GM19463 (cell line): ENCODE results near the gene COLGALT1.
"Not testable (repeated sequence)": the region's sequence is repeated elsewhere in the genome, so short reads cannot be mapped to it uniquely, and the experiment has no call there.

Experiments used
- ATAC-seq: cut with Tn5 transposase; IDR thresholded peaks from one replicate; pipeline ENCODE4 v1.9.1; 2021; ENCODE audit warnings: mild to moderate bottlenecking, moderate library complexity; ENCODE audit not compliant: unreplicated experiment

COLGALT1 gene

GRCh38 chr19:17590866-17591265 is 35.4 kb downstream of the COLGALT1 start:
- ATAC-seq, result no peak

- not testable (repeated sequence) for ATAC-seq
Measured at GRCh38 chr19:17594296-17594695, 38.8 kb downstream of the COLGALT1 start.

DNA sequence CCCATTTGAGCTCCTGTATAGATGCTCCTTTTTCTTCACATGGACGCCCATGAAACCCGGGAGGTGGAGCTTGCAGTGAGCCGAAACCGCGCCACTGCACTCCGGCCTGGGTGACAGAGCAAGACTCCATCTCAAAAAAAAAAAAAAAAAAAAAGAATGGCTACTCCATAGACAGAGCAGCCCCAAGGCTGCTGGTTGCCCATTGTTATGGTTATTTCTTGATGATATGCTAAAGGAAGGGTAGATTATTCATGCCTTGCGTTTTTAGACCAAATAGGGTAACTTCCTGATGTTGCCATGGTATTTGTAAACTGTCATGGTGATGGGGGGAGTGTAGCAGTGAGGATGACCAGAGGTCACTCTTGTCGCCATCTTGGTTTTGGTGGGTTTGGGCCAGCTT is 42.6 kb downstream of the COLGALT1 start:
- ATAC-seq, result not testable (repeated sequence)

DNA sequence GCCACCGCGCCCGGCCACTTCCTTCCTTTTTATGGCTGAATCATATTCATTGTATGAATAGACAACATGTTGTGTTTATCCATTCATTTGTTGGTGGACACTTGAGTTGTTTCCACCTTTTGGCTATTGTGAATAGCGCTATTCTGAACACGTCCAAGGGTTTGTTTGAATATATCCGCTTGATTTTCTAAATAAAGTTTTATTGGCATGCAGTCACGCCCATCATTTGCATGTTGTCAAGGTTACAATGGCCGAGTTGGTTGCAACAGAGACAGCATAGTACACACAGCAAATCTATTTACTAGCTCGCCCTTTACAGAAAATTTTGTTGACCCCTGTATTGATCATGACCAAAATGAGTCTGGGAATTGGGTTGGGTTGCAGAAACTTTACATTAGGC is 43.5 kb downstream of the COLGALT1 start:
- ATAC-seq, result no peak

- no peak for ATAC-seq
Measured at GRCh38 chr19:17599780-17600179, 44.3 kb downstream of the COLGALT1 start.

DNA sequence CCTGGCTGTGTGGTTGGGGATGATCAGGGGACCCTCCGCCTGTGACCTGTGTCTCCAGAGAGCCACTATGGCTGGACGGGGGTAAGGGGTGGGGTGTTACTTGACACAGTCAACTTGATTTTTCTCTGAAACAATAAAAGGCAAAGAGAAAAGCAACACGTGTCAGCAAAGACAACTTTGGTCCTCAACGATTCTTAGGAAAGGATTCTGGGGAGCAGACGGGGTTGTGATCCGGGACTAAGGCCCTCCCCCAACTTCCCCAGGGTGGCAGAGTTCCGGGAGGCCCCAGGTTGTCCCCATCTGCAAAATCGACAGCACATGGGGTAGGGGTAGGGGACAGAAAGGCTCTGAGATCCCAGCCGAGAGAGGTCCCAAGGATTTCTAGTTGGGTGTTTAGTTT is 46.2 kb downstream of the COLGALT1 start:
- no peak for ATAC-seq

- no peak for ATAC-seq
Measured at GRCh38 chr19:17602217-17602616, 46.8 kb downstream of the COLGALT1 start.

GRCh38 chr19:17602872-17603510 is 47.5 kb downstream of the COLGALT1 start:
- ATAC-seq, result no peak

GRCh38 chr19:17604372-17605025 is 49.0 kb downstream of the COLGALT1 start:
- no peak for ATAC-seq

DNA sequence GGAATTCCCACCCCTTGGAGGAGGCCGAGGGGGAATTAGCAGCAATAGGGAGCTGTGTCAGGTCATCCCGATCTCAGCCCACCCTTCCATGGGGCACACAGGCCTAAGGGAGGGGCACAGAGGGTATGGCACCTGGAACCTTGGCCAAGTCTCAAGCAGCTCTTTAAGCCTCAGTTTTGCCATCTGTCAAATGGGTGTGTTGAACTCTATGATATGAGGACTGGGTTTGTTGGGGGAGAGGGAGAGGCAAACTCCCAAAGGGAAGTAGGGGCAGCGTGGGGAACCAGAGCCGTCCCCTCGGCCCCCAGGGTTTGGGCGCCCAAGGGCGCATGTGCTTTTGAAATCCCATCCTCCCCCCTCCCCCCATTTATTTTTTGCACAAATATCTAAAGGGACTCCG is 49.7 kb downstream of the COLGALT1 start:
- ATAC-seq, result no peak

DNA sequence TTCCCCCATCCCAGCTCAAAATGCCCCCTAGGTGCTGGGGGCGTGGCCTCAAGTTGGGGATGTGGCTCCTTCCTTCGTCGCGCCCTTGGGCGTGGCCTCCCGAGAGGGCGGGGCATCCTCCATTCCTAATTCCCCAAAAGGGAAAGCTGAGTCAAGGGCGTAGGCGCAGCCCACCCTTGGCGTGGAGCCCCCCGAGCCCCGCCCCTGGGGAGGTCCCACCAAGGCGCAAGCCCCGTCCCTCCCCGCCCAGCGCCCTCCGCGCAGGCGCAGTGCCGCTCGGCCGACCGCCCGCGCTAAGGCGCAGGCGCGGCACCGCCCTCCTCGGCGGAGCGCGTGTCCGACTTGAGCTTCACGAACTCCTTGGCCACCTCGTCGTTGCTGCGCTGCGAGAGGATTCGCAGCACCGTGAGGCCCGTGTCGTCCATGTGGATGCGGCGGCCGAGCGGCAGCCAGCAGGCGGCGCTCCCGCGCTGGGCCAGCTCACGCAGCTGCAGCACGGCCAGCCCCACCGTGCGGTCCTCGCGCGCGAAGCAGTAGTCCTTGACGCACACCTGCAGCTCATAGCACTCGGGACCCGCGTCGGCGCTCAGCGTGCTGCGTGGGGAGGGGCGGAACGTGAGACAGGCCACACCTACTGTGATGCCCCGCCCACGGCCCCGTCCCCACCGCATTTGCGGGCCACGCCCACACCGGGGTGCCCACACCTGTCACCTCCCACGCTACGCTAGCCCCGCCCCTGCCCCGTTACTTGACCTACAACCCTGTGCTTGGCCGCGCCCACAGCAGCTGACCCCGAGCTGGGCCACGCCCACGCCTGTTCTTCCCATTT is 50.5 kb downstream of the COLGALT1 start:
- ATAC-seq, result peak; percentile 70

GRCh38 chr19:17606590-17607185 is 51.2 kb downstream of the COLGALT1 start:
- peak; percentile 27 for ATAC-seq

- no peak for ATAC-seq
Measured at GRCh38 chr19:17607936-17608335, 52.5 kb downstream of the COLGALT1 start.

DNA sequence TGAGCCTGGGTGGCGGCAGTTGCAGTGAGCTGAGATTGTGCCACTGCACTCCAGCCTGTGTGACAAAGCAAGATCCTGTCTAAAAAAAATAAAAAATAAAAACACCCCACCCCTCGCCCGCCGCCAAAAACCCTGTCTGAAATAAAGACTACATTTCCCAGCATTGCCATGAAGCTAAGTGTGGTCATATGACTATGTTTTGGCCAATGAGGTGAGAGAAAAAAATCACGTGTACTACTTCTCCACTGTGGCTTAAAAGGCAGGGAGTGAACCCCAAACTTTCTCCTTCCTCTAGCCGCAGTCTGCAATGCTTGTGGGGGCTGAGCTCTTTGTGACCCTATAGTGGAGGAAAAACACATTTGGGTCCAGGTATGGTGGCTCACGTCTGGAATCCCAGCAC is 54.9 kb downstream of the COLGALT1 start:
- no peak for ATAC-seq

DNA sequence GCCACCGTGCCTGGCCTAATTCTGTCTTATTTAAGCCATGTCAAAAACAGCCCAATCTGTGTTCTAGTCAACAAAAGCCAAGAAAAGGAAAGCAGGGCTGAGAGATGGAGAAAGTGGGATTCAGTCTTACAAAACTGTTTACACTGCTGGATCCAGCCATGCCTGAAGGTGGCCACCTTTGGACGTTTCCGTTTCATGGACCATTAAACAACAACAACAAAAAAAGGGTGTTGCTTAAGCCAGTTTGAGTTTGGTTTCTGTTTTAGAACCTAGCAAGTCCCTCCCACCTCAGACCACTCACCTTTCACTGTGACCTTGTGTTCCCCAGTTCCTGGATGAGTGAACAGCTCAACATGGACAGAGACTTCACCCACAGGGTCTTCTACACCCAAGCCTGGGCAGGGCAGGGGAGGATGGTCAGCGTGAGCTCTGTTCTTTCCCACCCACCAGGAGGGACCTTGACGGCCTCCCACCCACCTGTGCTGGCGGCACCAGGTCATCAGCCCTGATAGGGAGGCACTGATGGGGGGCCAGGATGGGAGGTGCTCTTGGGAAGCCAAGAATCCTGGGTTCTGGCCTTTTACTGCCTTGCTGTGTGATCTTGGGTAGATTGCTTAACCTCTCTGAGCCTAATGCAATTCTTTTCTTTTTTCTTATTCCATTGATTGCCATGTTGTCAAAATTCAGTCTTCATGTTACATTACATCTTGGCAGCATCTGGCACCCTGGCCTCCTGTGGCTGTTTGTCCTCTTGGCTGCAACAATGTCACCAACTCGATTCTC is 56.2 kb downstream of the COLGALT1 start:
- ATAC-seq, result no peak

GRCh38 chr19:17614476-17614875 is 59.0 kb downstream of the COLGALT1 start:
- no peak for ATAC-seq

- ATAC-seq, result no peak
Measured at GRCh38 chr19:17615889-17616685, 60.6 kb downstream of the COLGALT1 start.

GRCh38 chr19:17616686-17616960 is 61.2 kb downstream of the COLGALT1 start:
- ATAC-seq, result no peak

- ATAC-seq, result no peak
Measured at GRCh38 chr19:17616961-17617806, 61.7 kb downstream of the COLGALT1 start.
